HCT116 (cell line): Measurements from ENCODE around the gene TBXAS1. TPM values are rescaled to one million over a fixed set of nuclear protein-coding genes. Genes with fewer than 3 reads are reported as not detected.

Experiments
- ATAC-seq: fragments of 200-7000 bp; cut with Tn5 transposase; 2 replicates; pipeline ENCODE4 v1.9.1; 2020; ENCODE audit warnings: mild to moderate bottlenecking, moderate library complexity
- BruUV-seq: library from RNA; stranded (reverse); fragments of 400-500 nt; replicated peaks from 2 replicates; lab custom pipeline; 2021; lab: Mats Ljungman, UMichigan
- CTCF ChIA-PET: fragments of 300-600 bp; sonication (Branson Sonifier 250); formaldehyde crosslinking; loops from one replicate; lab custom pipeline; 2021; ENCODE audit warnings: antibody characterized with exemption; lab: Charles Lee
- POLR2A ChIA-PET: fragments of 300-600, 350-600 bp; sonication (Branson Sonifier 250); formaldehyde crosslinking; loops from one replicate; lab custom pipeline; 2021; ENCODE audit warnings: antibody characterized with exemption; lab: Charles Lee
- RAD21 ChIA-PET, 2 experiments: fragments of 300-600 bp; sonication (Branson Sonifier 250); formaldehyde crosslinking; loops; one replicate each; lab custom pipeline; 2023; ENCODE audit warnings: low total read pairs in 2 of 2; ENCODE audit not compliant: uncharacterized antibody in 2 of 2, unreplicated experiment in 2 of 2, low non-redundant PET in 1 of 2; lab: Charles Lee
- DNase-seq: peaks from one replicate; pipeline ENCODE4 v3.0.0-alpha.2; 2010; ENCODE audit warnings: low read depth, low spot score
- H2AFZ ChIP-seq: fragments of 200-600 bp; shearing (Covaris generic), sonication (generic); 2 replicates; pipeline ENCODE4 v1.6.1; 2017; ENCODE audit warnings: low read depth, mixed run types, mixed read lengths, antibody characterized with exemption, low read length; ENCODE audit not compliant: poor library complexity, severe bottlenecking
- H3K27ac ChIP-seq: 2 replicates; pipeline ENCODE4 v1.5.1; 2012; ENCODE audit warnings: low read depth, low read length
- H3K27me3 ChIP-seq: fragments of 200-600 bp; sonication (generic); 2 replicates; pipeline ENCODE4 v1.6.1; 2016; ENCODE audit warnings: mixed run types, low read length, mixed read lengths; ENCODE audit not compliant: insufficient read depth
- H3K36me3 ChIP-seq, 2 experiments: fragments of 200-500 bp in 1 of 2; fragments of 200-600 bp in 1 of 2; sonication (Bioruptor generic) in 1 of 2; sonication (generic) in 1 of 2; 2 replicates each; pipeline versions ENCODE4 v1.5.1 to v1.6.1; 2014 to 2016; ENCODE audit warnings: low read length in 2 of 2, inconsistent platforms in 1 of 2, mixed read lengths in 1 of 2, mixed run types in 1 of 2; ENCODE audit not compliant: insufficient read depth in 2 of 2, control insufficient read depth in 1 of 2
- H3K4me1 ChIP-seq, 2 experiments: fragments of 200-600 bp in 1 of 2; sonication (generic) in 1 of 2; 2 replicates each; pipeline versions ENCODE4 v1.5.1 to v1.6.1; 2012 to 2017; ENCODE audit warnings: low read length in 2 of 2, inconsistent platforms in 1 of 2, mild to moderate bottlenecking in 1 of 2, mixed read lengths in 1 of 2, mixed run types in 1 of 2, moderate library complexity in 1 of 2; ENCODE audit not compliant: insufficient read depth in 2 of 2, control insufficient read depth in 1 of 2
- H3K4me2 ChIP-seq: fragments of 200-600 bp; sonication (generic); 2 replicates; pipeline ENCODE4 v1.6.1; 2017; ENCODE audit warnings: mixed run types, low read length, mixed read lengths
- H3K4me3 ChIP-seq, 2 experiments: fragments of 200-600 bp in 1 of 2; sonication (generic) in 1 of 2; replicated peaks in 1 of 2; 2 replicates each; pipeline ENCODE4 v1.5.1; 2011 to 2016; ENCODE audit warnings: low read length in 2 of 2, control low read depth in 1 of 2, low read depth in 1 of 2, mild to moderate bottlenecking in 1 of 2, mixed read lengths in 1 of 2, mixed run types in 1 of 2
- H3K79me2 ChIP-seq: fragments of 200-600 bp; sonication (generic); 2 replicates; pipeline ENCODE4 v1.6.1; 2017; ENCODE audit warnings: mild to moderate bottlenecking, mixed run types, low read length, moderate library complexity, mixed read lengths; ENCODE audit not compliant: insufficient read depth
- H3K9ac ChIP-seq: fragments of 200-600 bp; sonication (generic); 2 replicates; pipeline ENCODE4 v1.6.1; 2016; ENCODE audit warnings: low read length, mixed read lengths
- H3K9me2 ChIP-seq: fragments of 200-600 bp; sonication (generic), shearing (Covaris generic); 2 replicates; pipeline ENCODE4 v1.6.1; 2017; ENCODE audit warnings: mixed run types, mild to moderate bottlenecking, moderate library complexity; ENCODE audit not compliant: insufficient read depth
- H3K9me3 ChIP-seq, 2 experiments: fragments of 200-500 bp in 1 of 2; fragments of 200-600 bp in 1 of 2; sonication (Bioruptor generic) in 1 of 2; sonication (generic) in 1 of 2; 2 replicates each; pipeline ENCODE4 v1.6.1; 2014 to 2017; ENCODE audit warnings: low read length in 2 of 2, mixed read lengths in 2 of 2, inconsistent platforms in 1 of 2, low read depth in 1 of 2, mild to moderate bottlenecking in 1 of 2, mixed run types in 1 of 2, moderate library complexity in 1 of 2; ENCODE audit not compliant: control insufficient read depth in 1 of 2, insufficient read depth in 1 of 2
- H4K20me1 ChIP-seq: fragments of 200-600 bp; sonication (generic), shearing (Covaris generic); 2 replicates; pipeline ENCODE4 v1.6.1; 2017; ENCODE audit warnings: mixed run types, mild to moderate bottlenecking, moderate library complexity; ENCODE audit not compliant: insufficient read depth
- CBX3 ChIP-seq: IDR thresholded peaks from 2 replicates; pipeline ENCODE4 v1.6.1; 2012; ENCODE audit warnings: low read depth
- CEBPB ChIP-seq: IDR thresholded peaks from 2 replicates; pipeline ENCODE4 v1.6.1; 2012; ENCODE audit warnings: low read depth
- CTCF ChIP-seq, 3 experiments: fragments of 200-600 bp in 1 of 3; sonication (generic) in 1 of 3; IDR thresholded peaks in 2 of 3; conservative IDR thresholded peaks in 1 of 3; 2 replicates each; pipeline ENCODE4 v1.5.1; 2012 to 2017; ENCODE audit warnings: low read depth in 2 of 3, low read length in 2 of 3, antibody characterized with exemption in 1 of 3, borderline replicate concordance in 1 of 3, control low read depth in 1 of 3, mild to moderate bottlenecking in 1 of 3, mixed read lengths in 1 of 3, mixed run types in 1 of 3, moderate library complexity in 1 of 3; ENCODE audit not compliant: insufficient read depth in 1 of 3
- EGR1 ChIP-seq: IDR thresholded peaks from 2 replicates; pipeline ENCODE4 v1.6.1; 2012; ENCODE audit warnings: low read depth
- ELF1 ChIP-seq: IDR thresholded peaks from 2 replicates; pipeline ENCODE4 v1.6.1; 2012; ENCODE audit warnings: low read depth, borderline replicate concordance
- FOSL1 ChIP-seq: IDR thresholded peaks from 2 replicates; pipeline ENCODE4 v1.6.1; 2012; ENCODE audit warnings: low read depth
- JUND ChIP-seq: IDR thresholded peaks from 2 replicates; pipeline ENCODE4 v1.6.1; 2012
- MAX ChIP-seq: IDR thresholded peaks from 2 replicates; pipeline ENCODE4 v1.6.1; 2012
- POLR2A ChIP-seq: IDR thresholded peaks from 2 replicates; pipeline ENCODE4 v1.7.0; 2011; ENCODE audit warnings: borderline replicate concordance; ENCODE audit not compliant: insufficient read depth, insufficient read length; ENCODE audit errors: extremely low read depth
- POLR2AphosphoS5 ChIP-seq: IDR thresholded peaks from 2 replicates; pipeline ENCODE4 v1.6.1; 2011; ENCODE audit warnings: mild to moderate bottlenecking, low read depth, low read length, moderate library complexity
- RAD21 ChIP-seq: IDR thresholded peaks from 2 replicates; pipeline ENCODE4 v1.6.1; 2012; ENCODE audit warnings: low read depth, mild to moderate bottlenecking
- REST ChIP-seq: IDR thresholded peaks from 2 replicates; pipeline ENCODE4 v1.6.1; 2012; ENCODE audit warnings: low read depth
- SIN3A ChIP-seq: IDR thresholded peaks from 2 replicates; pipeline ENCODE4 v1.6.1; 2012; ENCODE audit warnings: low read depth
- SP1 ChIP-seq: IDR thresholded peaks from 2 replicates; pipeline ENCODE4 v1.6.1; 2012; ENCODE audit warnings: low read depth
- SRF ChIP-seq: IDR thresholded peaks from 2 replicates; pipeline ENCODE4 v1.6.1; 2012; ENCODE audit warnings: low read depth
- TCF7L2 ChIP-seq: IDR thresholded peaks from 2 replicates; pipeline ENCODE4 v1.7.0; 2011; ENCODE audit warnings: borderline replicate concordance, inconsistent platforms; ENCODE audit not compliant: insufficient read depth, insufficient read length; ENCODE audit errors: extremely low read depth
- ZFX ChIP-seq: fragments of 450-650 bp; IDR thresholded peaks from 2 replicates; pipeline ENCODE4 v1.6.1; 2017
- ZNF274 ChIP-seq: fragments of 200-500 bp; sonication (Bioruptor generic); IDR thresholded peaks from 2 replicates; pipeline ENCODE4 v1.6.1; 2014; ENCODE audit warnings: mild to moderate bottlenecking, low read depth, low read length, inconsistent platforms
- intact Hi-C: fragments of 100-400 bp; cut with micrococcal nuclease; formaldehyde crosslinking; loops from 2 replicates; pipeline ENCODE4 v1.10.0; 2022
- total RNA-seq: library from RNA; stranded (reverse); gene quantifications from one replicate; pipeline ENCODE4 v1.2.1, GENCODE V29; 2021; ENCODE audit not compliant: unreplicated experiment

TBXAS1 gene
- total RNA-seq, 1 experiment from 2014 or later = 1.4 TPM

GRCh38 chr7:139798892-139799291, 30.2 kb upstream of the TBXAS1 start:
- POLR2A ChIA-PET = no interaction called here
- H3K27ac ChIP-seq = no peak overlapping the region
- no peak for ATAC-seq

GRCh38 chr7:139799586-139799985, 29.5 kb upstream of the TBXAS1 start:
- ChIA-PET POLR2A (no interaction called here), CTCF (no interaction called here), RAD21 (no interaction called here)
- no peaks in the 10 kb centered on the region for H3K4me1 ChIP-seq
- H3K4me3 ChIP-seq = no peak overlapping the region
- H3K27me3 ChIP-seq = no peaks in the 10 kb centered on the region
- DNase-seq = no peak
- H3K9ac ChIP-seq = no peak overlapping the region
- ATAC-seq = no peak
- intact Hi-C loops = no loop called here
- no peaks in the 10 kb centered on the region for H3K9me3 ChIP-seq
- H3K9me2 ChIP-seq = peaks cover 3% of the 10 kb centered on the region; the same call in 1 of the 2 replicates
- H3K79me2 ChIP-seq = no peaks in the 10 kb centered on the region
- H2AFZ ChIP-seq = no peak overlapping the region
- H3K4me2 ChIP-seq = no peak overlapping the region
- no TSS peak for BruUV-seq
- no peak overlapping the region for H3K27ac ChIP-seq
- no peaks in the 10 kb centered on the region for H3K36me3 ChIP-seq
- H4K20me1 ChIP-seq = no peaks in the 10 kb centered on the region
- no peak for TF ChIP-seq RAD21
- TF ChIP-seq ELF1 = no peak
- TF ChIP-seq CBX3 = no peak
- no peak for TF ChIP-seq EGR1
- no peak for TF ChIP-seq SIN3A
- no peak for TF ChIP-seq TCF7L2
- TF ChIP-seq POLR2AphosphoS5 = no peak
- no peak for TF ChIP-seq JUND
- TF ChIP-seq REST = no peak
- TF ChIP-seq POLR2A = no peak
- no peak for TF ChIP-seq ZFX
- TF ChIP-seq MAX = no peak
- no peak for TF ChIP-seq FOSL1
- no peak for TF ChIP-seq SP1
- no peak for TF ChIP-seq CEBPB
- no peak for TF ChIP-seq CTCF (IDR thresholded peaks at IDR 0.05 in 2 of 3, conservative IDR thresholded peaks at IDR 0.05 in 1 of 3; ENCODE audit: borderline replicate concordance in 1 of 3, insufficient read depth in 1 of 3, low read depth in 2 of 3, low read length in 2 of 3)
- TF ChIP-seq ZNF274 = no peak
- TF ChIP-seq SRF = no peak

More at GRCh38 chr7:139798892-139799291, 30.2 kb upstream of the TBXAS1 start:
- Histone ChIP-seq H3K4me1 (no peaks in the 10 kb centered on the region), H3K4me3 (no peak overlapping the region), H3K9me3 (no peaks in the 10 kb centered on the region), H3K79me2 (no peaks in the 10 kb centered on the region), H3K36me3 (no peaks in the 10 kb centered on the region), H3K9me2 (peaks cover 3% of the 10 kb centered on the region; the same call in 1 of the 2 replicates), H3K27me3 (no peaks in the 10 kb centered on the region), H2AFZ (no peak overlapping the region), H3K4me2 (no peak overlapping the region), H4K20me1 (no peaks in the 10 kb centered on the region), H3K9ac (no peak overlapping the region)
- TF ChIP-seq RAD21 (peak; percentile 37; the same call in 1 of the 2 replicates), POLR2A (no peak)
- no TSS peak for BruUV-seq
- RAD21 ChIA-PET = no interaction called here
- DNase-seq = no peak
- intact Hi-C loops = no loop called here
- CTCF ChIA-PET = no interaction called here
